ENCODE data around the gene MTMR6.

The MTMR6 gene

GRCh38 chr13:25233861-25234260 lies 53.4 kb downstream of the MTMR6 start:
- peak overlapping the region; percentile 59 for H3K27ac ChIP-seq

GRCh38 chr13:25232937-25233515 lies 54.3 kb downstream of the MTMR6 start:
- TF ChIP-seq CTCF (conservative IDR thresholded peaks at IDR 0.05), result peak; percentile 61
- peak overlapping the region; percentile 59 for H3K27ac ChIP-seq

More at GRCh38 chr13:25233861-25234260, 53.4 kb downstream of the MTMR6 start:
- no peak for TF ChIP-seq CTCF (conservative IDR thresholded peaks at IDR 0.05)

GRCh38 chr13:25231517-25231916 lies 55.8 kb downstream of the MTMR6 start:
- no peak for TF ChIP-seq CTCF (conservative IDR thresholded peaks at IDR 0.05)
- H3K27ac ChIP-seq, result no peak overlapping the region

DNA sequence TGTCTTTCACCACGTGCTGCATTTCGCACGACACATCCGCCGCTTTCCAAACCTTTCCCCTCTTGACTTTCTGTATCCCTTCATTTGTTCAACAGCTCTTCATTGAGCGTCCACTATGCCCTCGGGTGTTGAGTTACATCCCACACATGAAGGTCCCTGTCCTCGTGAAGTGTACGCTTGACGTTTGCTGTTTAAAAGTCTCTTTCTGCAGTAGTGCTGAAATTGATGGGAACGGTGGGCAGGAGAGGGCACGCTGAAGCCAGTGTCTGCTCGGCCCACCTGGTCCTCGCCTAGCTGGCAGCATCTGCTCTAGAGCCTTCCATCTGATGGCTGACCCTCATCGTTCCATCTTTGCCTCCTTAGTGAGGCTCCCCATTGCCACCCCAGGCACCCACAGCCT lies 59.6 kb downstream of the MTMR6 start:
- TF ChIP-seq CTCF (conservative IDR thresholded peaks at IDR 0.05), result no peak
- no peak overlapping the region for H3K27ac ChIP-seq

GRCh38 chr13:25225970-25226369 lies 61.3 kb downstream of the MTMR6 start:
- no peak overlapping the region for H3K27ac ChIP-seq
- no peak for TF ChIP-seq CTCF (conservative IDR thresholded peaks at IDR 0.05)

DNA sequence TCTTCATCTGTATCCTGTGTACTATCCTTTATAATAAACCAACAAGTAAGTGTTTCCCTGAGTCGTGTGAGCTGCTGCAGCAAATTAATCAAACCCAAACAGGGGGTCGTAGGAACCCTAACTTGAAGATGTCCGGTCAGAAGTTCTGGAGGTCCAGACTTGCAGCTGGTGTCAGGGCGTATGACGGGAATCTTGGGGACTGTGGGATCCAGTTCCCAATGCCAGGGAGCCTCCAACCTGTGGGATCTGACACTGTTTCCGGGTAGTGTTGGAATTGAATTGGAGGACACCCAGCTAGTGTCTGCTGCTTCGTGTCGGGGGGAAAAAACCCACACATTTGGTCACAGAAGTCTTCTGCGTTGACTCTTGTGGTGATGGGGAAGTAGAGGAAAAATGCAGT lies 63.1 kb downstream of the MTMR6 start:
- no peak overlapping the region for H3K27ac ChIP-seq
- TF ChIP-seq CTCF (conservative IDR thresholded peaks at IDR 0.05), result no peak

- no peak for TF ChIP-seq CTCF (conservative IDR thresholded peaks at IDR 0.05)
- no peak overlapping the region for H3K27ac ChIP-seq
Observed at GRCh38 chr13:25222740-25223139, 64.5 kb downstream of the MTMR6 start.

Data from VCaP (cell line).